GM12878 (cell line): ENCODE measurements around the gene ENTREP1. TPM values are rescaled to one million over a fixed set of nuclear protein-coding genes. Genes with fewer than 3 reads are reported as not detected.

ENCODE experiments used
- ATAC-seq: fragments of 200-7000 bp; cut with Tn5 transposase; 3 replicates; pipeline ENCODE4 v1.9.1; 2020; ENCODE audit warnings: mild to moderate bottlenecking, moderate library complexity
- BruUV-seq: library from RNA; stranded (reverse); fragments of 400-500 nt; replicated peaks from 2 replicates; lab custom pipeline; 2021; lab: Mats Ljungman, UMichigan
- CTCF ChIA-PET: fragments of 300-600 bp; sonication (Branson Sonifier 250); formaldehyde crosslinking; extraction: SDS; loops from one replicate; lab custom pipeline; 2021; ENCODE audit warnings: inconsistent platforms; lab: Yijun Ruan, JAX
- POLR2A ChIA-PET: fragments of 350-600 bp; formaldehyde crosslinking; extraction: SDS; loops from one replicate; lab custom pipeline; 2021; ENCODE audit warnings: inconsistent platforms; lab: Charles Lee
- RAD21 ChIA-PET: fragments of 300-600 bp; sonication (Branson Sonifier 250); formaldehyde crosslinking; loops from one replicate; lab custom pipeline; 2023; ENCODE audit warnings: antibody characterized with exemption; ENCODE audit not compliant: unreplicated experiment; lab: Charles Lee
- SMC1A ChIA-PET: fragments of 300-600 bp; sonication (Branson Sonifier 250); formaldehyde crosslinking; loops from one replicate; lab custom pipeline; 2023; ENCODE audit not compliant: unreplicated experiment, uncharacterized antibody; lab: Charles Lee
- DNase-seq: peaks from one replicate; pipeline ENCODE4 v3.0.0-alpha.2; 2011; ENCODE audit warnings: low read depth, low spot score
- FAIRE-seq: peaks from 3 replicates; lab custom pipeline; 2011; peaks lifted over from hg19 to GRCh38; lab: Jason Lieb, UNC
- H2AFZ ChIP-seq: 2 replicates; pipeline ENCODE4 v1.6.0; 2011; ENCODE audit warnings: low read depth, low read length, control low read depth; ENCODE audit not compliant: control insufficient read depth
- H3K27ac ChIP-seq: 2 replicates; pipeline ENCODE4 v1.5.1; 2011; ENCODE audit warnings: control low read depth; ENCODE audit not compliant: control insufficient read depth, insufficient read depth
- H3K27me3 ChIP-seq, 2 experiments: replicated peaks in 1 of 2; 2 replicates each; pipeline versions ENCODE4 v1.6.0 to v1.6.1; 2011; ENCODE audit warnings: low read length in 1 of 2; ENCODE audit not compliant: control insufficient read depth in 2 of 2, insufficient read depth in 2 of 2
- H3K36me3 ChIP-seq, 2 experiments: 2 replicates each; pipeline ENCODE4 v1.5.1; 2011; ENCODE audit warnings: low read length in 1 of 2; ENCODE audit not compliant: control insufficient read depth in 2 of 2, insufficient read depth in 2 of 2
- H3K4me1 ChIP-seq: 2 replicates; pipeline ENCODE4 v1.6.1; 2011; ENCODE audit warnings: mild to moderate bottlenecking, low read length, moderate library complexity, mixed read lengths; ENCODE audit not compliant: control insufficient read depth, insufficient read depth
- H3K4me2 ChIP-seq: 2 replicates; pipeline ENCODE4 v1.6.0; 2011; ENCODE audit warnings: control low read depth; ENCODE audit not compliant: control insufficient read depth, insufficient read depth
- H3K4me3 ChIP-seq: fragments of 200-600 bp; sonication (generic); 2 replicates; pipeline ENCODE4 v1.5.1; 2016
- H3K79me2 ChIP-seq: 2 replicates; pipeline ENCODE4 v1.6.0; 2011; ENCODE audit warnings: low read length; ENCODE audit not compliant: control insufficient read depth, insufficient read depth
- H3K9ac ChIP-seq: 2 replicates; pipeline ENCODE4 v1.8.0; 2011; ENCODE audit warnings: low read length, control low read depth, mixed read lengths; ENCODE audit not compliant: control insufficient read depth, insufficient read depth
- H3K9me3 ChIP-seq: replicated peaks from 3 replicates; pipeline ENCODE4 v1.5.1; 2011; ENCODE audit warnings: mild to moderate bottlenecking, low read length; ENCODE audit not compliant: control insufficient read depth, insufficient read depth
- H4K20me1 ChIP-seq: 2 replicates; pipeline ENCODE4 v1.6.0; 2011; ENCODE audit not compliant: control insufficient read depth, insufficient read depth
- EGR1 ChIP-seq, 2 experiments: IDR thresholded peaks; 1 replicate in 1 of 2; 2 replicates in 1 of 2; pipeline ENCODE4 v1.6.1; 2011 to 2012; ENCODE audit warnings: low read depth in 2 of 2, low read length in 2 of 2, borderline replicate concordance in 1 of 2, mild to moderate bottlenecking in 1 of 2, moderate library complexity in 1 of 2
- KAT2A ChIP-seq: conservative IDR thresholded peaks from 2 replicates; pipeline ENCODE4 v1.6.1; 2011; ENCODE audit warnings: low read depth, low read length; ENCODE audit not compliant: control insufficient read depth
- SMAD5 ChIP-seq: IDR thresholded peaks from 2 replicates; pipeline ENCODE4 v1.6.1; 2016; ENCODE audit warnings: antibody characterized with exemption, low read depth
- USF2 ChIP-seq: IDR thresholded peaks from 2 replicates; pipeline ENCODE4 v1.6.1; 2011; ENCODE audit warnings: low read depth, low read length, improper control_type of control experiment, borderline replicate concordance
- WRNIP1 ChIP-seq: IDR thresholded peaks from 2 replicates; pipeline ENCODE4 v1.6.1; 2011; ENCODE audit warnings: low read depth, low read length, improper control_type of control experiment, borderline replicate concordance
- WGBS: methylation state at CpG from one replicate; pipeline ENCODE4 v1.1.6; 2016; ENCODE audit warnings: low lambda C conversion rate; ENCODE audit not compliant: insufficient replicate concordance, insufficient coverage; ENCODE audit errors: missing lambda C conversion rate; 5-methylcytosine and 5-hydroxymethylcytosine counted together
- in situ Hi-C: fragments of 300-500 bp; cut with MboI; formaldehyde crosslinking; loops from 9 replicates; pipeline ENCODE4 v1.14.3; 2018; ENCODE audit warnings: mixed read lengths
- intact Hi-C: fragments of 100-400 bp; cut with micrococcal nuclease; formaldehyde crosslinking; loops from one replicate; pipeline ENCODE4 v1.14.2; 2022; ENCODE audit not compliant: unreplicated experiment
- polyA plus RNA-seq, 11 experiments: library from polyadenylated mRNA; depleted of rRNA in 4 of 11; unstranded in 6 of 11; stranded (reverse) in 5 of 11; fragments of >200 nt; fragmentation: Nextera tagmentation in 4 of 11; fragmentation: Illumina TruSeq in 1 of 11; extraction: Ambion mirVana in 4 of 11; extraction: Trizol in 1 of 11; gene quantifications; 1 replicate in 1 of 11; 2 replicates in 10 of 11; pipeline versions ENCODE4 v1.2.1 to v1.2.3, GENCODE V29; 2011 to 2016; ENCODE audit warnings: inconsistent platforms in 2 of 11, missing spikeins in 2 of 11, low read depth in 1 of 11
- total RNA-seq, 4 experiments: library from RNA; depleted of rRNA in 3 of 4; stranded (reverse); fragments of >200 nt in 3 of 4; fragmentation: Illumina TruSeq in 1 of 4; extraction: Trizol in 1 of 4; gene quantifications; 2 replicates each; pipeline versions ENCODE4 v1.2.1 to v1.2.3, GENCODE V29; 2013 to 2021
- TF ChIP-seq, protein P1 (sequence below): fragments of 150-350 bp; IDR thresholded peaks from 2 replicates; pipeline ENCODE4 v1.6.1; 2014; ENCODE audit warnings: mild to moderate bottlenecking, low read depth, low read length

Gene ENTREP1
- total and polyA plus RNA-seq, 10 of the 15 experiments (the other 5 are each of a cell fraction or from before 2014, with no cell fraction given), result not detected

DNA sequence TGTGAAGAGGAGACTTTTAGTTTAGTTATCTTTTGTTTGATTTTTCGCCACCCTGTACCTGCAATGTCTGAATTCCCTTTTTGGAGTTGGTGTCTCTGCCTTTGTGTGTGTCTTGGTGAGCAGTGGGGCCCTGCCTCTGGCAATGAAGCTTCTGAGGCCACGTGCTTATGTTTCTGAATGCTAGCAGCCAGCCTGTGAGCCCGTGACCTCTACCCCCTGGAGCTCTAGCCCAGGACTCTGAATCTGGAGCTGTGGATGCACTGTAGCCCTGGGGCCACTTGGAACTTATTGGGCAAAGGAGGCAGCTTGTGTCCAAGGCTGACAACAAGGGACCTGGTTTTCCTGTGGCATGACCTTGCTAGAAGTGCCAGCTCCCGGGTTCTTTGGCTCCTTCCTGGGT, 19.4 kb downstream of the ENTREP1 start:
- Histone ChIP-seq H3K9ac (no peak overlapping the region), H3K4me2 (no peak overlapping the region), H3K36me3 (no peaks in the 10 kb centered on the region), H3K9me3 (no peaks in the 10 kb centered on the region), H3K4me3 (no peak overlapping the region), H3K27me3 (no peaks in the 10 kb centered on the region; a peak in 1 of 4 replicates), H2AFZ (no peak overlapping the region), H4K20me1 (no peaks in the 10 kb centered on the region), H3K4me1 (no peaks in the 10 kb centered on the region), H3K27ac (no peak overlapping the region), H3K79me2 (no peaks in the 10 kb centered on the region)
- no peak for TF ChIP-seq WRNIP1
- no peak for TF ChIP-seq KAT2A
- no peak for TF ChIP-seq USF2
- no peak for TF ChIP-seq EGR1 (IDR thresholded peaks at IDR 0.05; ENCODE audit: borderline replicate concordance in 1 of 2, low read depth in 2 of 2, low read length in 2 of 2)
- TF ChIP-seq, protein P1, sequence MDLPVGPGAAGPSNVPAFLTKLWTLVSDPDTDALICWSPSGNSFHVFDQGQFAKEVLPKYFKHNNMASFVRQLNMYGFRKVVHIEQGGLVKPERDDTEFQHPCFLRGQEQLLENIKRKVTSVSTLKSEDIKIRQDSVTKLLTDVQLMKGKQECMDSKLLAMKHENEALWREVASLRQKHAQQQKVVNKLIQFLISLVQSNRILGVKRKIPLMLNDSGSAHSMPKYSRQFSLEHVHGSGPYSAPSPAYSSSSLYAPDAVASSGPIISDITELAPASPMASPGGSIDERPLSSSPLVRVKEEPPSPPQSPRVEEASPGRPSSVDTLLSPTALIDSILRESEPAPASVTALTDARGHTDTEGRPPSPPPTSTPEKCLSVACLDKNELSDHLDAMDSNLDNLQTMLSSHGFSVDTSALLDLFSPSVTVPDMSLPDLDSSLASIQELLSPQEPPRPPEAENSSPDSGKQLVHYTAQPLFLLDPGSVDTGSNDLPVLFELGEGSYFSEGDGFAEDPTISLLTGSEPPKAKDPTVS, result no peak
- TF ChIP-seq SMAD5, result no peak
- ATAC-seq (no peak), DNase-seq (no peak), FAIRE-seq (no peak)
- RAD21 ChIA-PET, result no interaction called here
- intact Hi-C loops (no loop called here), in situ Hi-C loops (no loop called here)
- SMC1A ChIA-PET, result interaction anchor here (1.0 kb wide), 1 partner anchor 8 kb away, joined by 3 read pairs; no protein-coding TSS in a partner anchor
- CTCF ChIA-PET, result no interaction called here
- POLR2A ChIA-PET, result no interaction called here
- no TSS peak for BruUV-seq
- WGBS, result 11% methylated on average over 4 of the region's 4 CpGs
